A673 (cell line): Measurements from ENCODE around the gene KCNC1.

Source experiments
- CTCF ChIP-seq: fragments of 300-800, 200-600 bp; sonication (generic); conservative IDR thresholded peaks from 2 replicates; pipeline ENCODE4 v1.5.1; 2017; ENCODE audit warnings: low read depth, mild to moderate bottlenecking, antibody characterized with exemption, low read length, moderate library complexity, mixed read lengths
- EZH2 ChIP-seq: fragments of 200-600 bp; sonication (generic); IDR thresholded peaks from 2 replicates; pipeline ENCODE4 v1.6.1; 2017; ENCODE audit warnings: borderline replicate concordance, low read depth, mild to moderate bottlenecking, mixed read lengths, antibody characterized with exemption, low read length; ENCODE audit not compliant: poor library complexity, severe bottlenecking

- TF ChIP-seq EZH2 (no peak), CTCF (no peak)
Observed at GRCh38 chr11:17763703-17764102, 29.1 kb downstream of the KCNC1 start.
